ENCODE measurements around the gene LRIT1. TPM values are rescaled to one million over a fixed set of nuclear protein-coding genes. Genes with fewer than 3 reads are reported as not detected.

The LRIT1 gene, protein sequence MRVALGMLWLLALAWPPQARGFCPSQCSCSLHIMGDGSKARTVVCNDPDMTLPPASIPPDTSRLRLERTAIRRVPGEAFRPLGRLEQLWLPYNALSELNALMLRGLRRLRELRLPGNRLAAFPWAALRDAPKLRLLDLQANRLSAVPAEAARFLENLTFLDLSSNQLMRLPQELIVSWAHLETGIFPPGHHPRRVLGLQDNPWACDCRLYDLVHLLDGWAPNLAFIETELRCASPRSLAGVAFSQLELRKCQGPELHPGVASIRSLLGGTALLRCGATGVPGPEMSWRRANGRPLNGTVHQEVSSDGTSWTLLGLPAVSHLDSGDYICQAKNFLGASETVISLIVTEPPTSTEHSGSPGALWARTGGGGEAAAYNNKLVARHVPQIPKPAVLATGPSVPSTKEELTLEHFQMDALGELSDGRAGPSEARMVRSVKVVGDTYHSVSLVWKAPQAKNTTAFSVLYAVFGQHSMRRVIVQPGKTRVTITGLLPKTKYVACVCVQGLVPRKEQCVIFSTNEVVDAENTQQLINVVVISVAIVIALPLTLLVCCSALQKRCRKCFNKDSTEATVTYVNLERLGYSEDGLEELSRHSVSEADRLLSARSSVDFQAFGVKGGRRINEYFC
- total RNA-seq: not detected in 2 replicates

DNA sequence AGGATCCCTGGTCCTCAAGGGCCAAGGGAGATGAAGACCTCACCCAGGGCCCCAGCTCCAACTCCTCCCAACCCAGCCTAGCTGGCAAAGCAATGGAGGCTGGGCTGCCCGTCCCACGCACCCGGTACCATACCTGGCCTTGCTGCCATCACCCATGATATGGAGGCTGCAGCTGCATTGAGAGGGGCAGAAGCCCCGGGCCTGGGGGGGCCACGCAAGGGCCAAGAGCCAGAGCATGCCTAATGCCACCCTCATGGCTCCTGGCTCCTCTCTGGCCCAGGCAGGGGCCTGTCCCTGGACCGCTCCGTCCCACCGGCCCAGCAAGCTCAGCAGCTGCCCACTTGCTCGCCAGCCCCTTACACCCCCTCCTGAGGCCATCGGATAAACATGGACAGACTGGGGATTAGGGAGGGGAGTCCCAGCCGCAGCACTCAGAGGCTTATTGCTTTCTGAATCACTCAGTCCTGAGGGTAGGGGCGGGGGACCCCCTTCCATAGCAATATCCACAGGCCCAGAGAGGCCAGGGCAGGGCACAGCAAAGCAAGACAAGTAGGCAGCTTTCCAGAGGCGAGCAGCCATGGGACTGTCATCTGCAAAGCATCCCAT, at the start of gene LRIT1:
LRIT1 (minus strand) TSS at position 362 of the 606 bp plus-strand sequence; CDS start at position 255, 107 bp downstream.

DNA sequence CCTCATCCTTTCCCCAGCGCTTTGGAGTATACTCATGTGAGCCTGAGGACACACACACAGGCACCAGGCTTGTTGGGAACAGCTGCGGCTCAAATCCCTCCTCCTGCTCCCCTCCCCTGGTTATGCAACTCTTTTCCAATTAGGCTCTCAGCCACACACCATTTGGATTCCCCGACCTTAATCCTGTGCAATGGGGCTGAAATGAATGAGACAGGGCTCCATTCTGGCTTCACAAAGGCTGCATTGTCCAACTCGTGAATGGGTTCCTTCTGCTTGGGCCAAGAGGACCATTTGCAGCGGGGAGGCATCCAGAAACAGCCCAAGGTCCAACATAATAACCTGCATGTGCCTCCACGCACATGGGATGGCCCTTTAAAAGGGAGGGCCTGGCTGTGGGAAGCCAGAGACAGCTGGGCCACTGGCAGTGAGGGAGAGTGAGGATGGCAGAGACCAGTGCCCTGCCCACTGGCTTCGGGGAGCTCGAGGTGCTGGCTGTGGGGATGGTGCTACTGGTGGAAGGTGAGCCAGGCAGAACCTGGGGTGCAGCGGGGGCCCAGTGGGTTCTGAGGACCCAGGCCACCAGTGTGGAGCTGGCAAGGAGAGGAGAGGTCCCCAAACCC, 3.4 kb upstream of the LRIT1 start, which contains the start of gene RGR:
RGR (plus strand) TSS at position 403 of the 620 bp plus-strand sequence; CDS start at position 441, 38 bp downstream.

DNA sequence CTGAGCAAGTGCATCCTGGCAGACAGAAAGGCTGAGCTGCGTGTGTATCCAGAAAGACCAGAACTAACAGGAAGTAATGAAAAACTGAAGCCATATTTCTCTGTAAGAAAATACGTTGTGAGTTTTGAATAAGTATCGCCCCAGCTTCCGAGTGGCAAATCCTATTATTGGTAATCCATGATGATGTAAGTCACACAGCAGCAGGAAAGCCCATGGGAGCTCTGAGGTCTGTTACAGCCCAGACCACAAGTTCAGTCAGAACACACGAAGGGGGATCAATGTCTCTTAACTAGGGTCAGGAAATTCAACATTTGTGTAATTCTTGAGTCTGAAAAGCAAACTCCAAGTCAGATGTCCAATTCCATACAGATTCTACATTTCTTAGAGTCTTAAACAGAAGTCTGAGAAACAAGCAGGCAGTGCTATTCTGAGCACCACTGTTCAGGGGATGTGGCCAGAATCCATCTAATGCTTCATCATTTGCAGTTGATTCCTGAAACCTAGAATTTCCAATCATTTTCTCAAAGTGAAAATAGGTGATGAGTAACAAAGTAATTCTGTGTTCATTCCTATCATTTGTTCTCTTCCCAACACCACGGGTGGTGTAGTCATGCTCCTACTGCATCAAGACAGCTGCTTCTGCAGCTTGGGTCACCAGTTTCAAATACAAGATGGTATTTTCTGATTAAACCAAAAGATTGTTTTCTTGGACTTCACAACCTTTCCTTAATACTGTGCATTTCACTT, 15.7 kb downstream of the LRIT1 start, which contains the start of gene LRIT2:
LRIT2 (minus strand) TSS at position 118 of the 747 bp plus-strand sequence; CDS start at position 94, 24 bp downstream.

DNA sequence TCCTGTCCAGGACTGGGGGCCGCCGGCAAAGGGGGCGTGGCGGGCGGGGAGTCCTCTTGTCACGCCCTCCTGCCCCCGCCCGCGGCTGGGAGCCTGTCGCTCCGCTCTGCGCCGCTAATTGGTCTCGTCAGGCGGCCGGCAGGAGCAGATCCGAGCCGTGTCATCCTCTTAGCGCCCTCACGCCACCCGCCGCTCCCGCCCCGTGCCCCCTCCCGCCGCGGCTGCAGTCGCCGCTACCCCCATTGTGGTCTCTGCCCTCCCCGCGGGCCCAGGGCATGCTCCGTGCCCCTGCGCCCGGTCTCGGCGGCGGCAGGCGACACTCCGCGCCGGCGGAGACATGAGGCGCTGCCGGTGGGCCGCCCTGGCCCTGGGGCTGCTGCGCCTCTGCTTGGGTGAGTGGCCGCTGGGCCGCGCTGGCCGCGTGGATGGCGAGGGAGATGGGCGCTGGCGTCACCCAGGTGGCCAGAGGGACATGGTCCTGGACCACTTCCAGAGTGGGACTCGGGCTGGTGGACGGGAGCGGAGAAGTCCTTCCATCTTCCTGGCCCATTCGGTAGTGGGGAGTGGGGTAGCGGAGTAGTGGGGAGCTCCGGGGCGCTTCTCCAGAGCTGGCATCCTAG, 46.8 kb downstream of the LRIT1 start, which contains the start of gene CDHR1:
CDHR1 (plus strand) TSS at position 114 of the 620 bp plus-strand sequence; CDS start at position 338, 224 bp downstream.

Other genes starting within 250 kb of the LRIT1 start
- gene GHITM, start 102.0 kb downstream of the LRIT1 start, total RNA-seq: 151 and 159 TPM in 2 replicates
- 44.5 and 87.7 TPM in 2 replicates for gene GPR15LG, start 67.7 kb downstream of the LRIT1 start, total RNA-seq
- gene CDHR1, start 47.0 kb downstream of the LRIT1 start, total RNA-seq: 1.5 and 3.9 TPM in 2 replicates
- gene LRIT2, start 16.0 kb downstream of the LRIT1 start, total RNA-seq: not detected in 2 replicates
- not detected in 2 replicates for gene RGR, start 3.5 kb upstream of the LRIT1 start, total RNA-seq
- 13.8 and 18.4 TPM in 2 replicates for gene CCSER2, start 87.0 kb upstream of the LRIT1 start, total RNA-seq

All from airway epithelial cell (primary cell).